ENCODE data around the gene ERG. TPM values are rescaled to one million over a fixed set of nuclear protein-coding genes. Genes with fewer than 3 reads are reported as not detected.

The ERG gene
- total RNA-seq, 1 experiment from 2014 or later, result not detected

DNA sequence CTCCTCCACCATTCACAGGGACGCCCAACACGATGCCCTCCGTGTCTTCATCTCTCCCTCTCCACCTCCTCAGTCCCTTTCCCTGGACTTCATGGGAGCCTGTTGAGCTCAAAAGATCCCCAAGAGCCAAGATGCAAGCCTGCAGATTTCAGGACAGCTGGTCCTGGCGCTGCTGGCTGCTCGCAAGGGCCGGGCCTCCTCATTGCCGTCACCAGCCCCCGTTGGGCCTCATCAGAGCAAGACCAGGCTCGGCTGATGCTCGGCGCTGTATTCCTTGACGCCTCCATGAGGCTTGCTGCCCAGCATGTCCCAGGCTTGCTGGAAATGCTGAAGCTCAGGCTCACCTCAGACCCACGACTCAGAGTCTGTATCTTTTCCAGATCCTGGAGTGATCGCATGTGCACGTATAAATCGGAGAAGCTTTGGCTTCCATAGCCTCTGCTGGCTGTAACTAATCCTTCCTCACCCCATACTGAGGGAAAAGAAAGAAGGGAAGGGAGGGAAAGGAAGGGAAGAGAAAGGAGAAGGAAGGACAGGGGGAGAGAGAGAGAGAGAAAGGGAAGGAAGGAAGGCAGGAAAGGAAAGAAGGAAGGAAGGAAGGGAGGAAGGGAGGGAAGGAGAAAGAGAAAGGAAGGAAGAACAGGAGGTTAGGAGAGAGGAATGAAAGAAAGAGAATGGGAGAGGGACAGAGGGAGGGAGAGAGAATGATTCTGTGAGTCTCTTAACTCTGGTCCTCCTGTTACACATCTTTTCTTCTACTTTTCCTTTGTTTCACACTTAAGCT, 146.9 kb downstream of the ERG start:
- Mint-ChIP-seq H3K27me3 (ENCODE audit: unreplicated experiment) (no peaks in the 10 kb centered on the region), H3K36me3 (ENCODE audit: insufficient read depth, unreplicated experiment) (no peaks in the 10 kb centered on the region), H3K9me3 (ENCODE audit: low read depth, unreplicated experiment) (peaks cover 2% of the 10 kb centered on the region), H3K27ac (ENCODE audit: unreplicated experiment) (peak overlapping the region; percentile 6), H3K4me3 (ENCODE audit: low read depth, unreplicated experiment) (no peak overlapping the region), H3K4me1 (ENCODE audit: low read depth, unreplicated experiment) (peaks cover 24% of the 10 kb centered on the region)
- intact Hi-C loops (cut with micrococcal nuclease; ENCODE audit: unreplicated experiment), result loop anchor here (5.0 kb wide), 1 partner anchor 114 kb away; no protein-coding TSS in a partner anchor
- no TSS peak for BruUV-seq (replicated peaks)
- no peak for DNase-seq
- TF ChIP-seq, protein P1, sequence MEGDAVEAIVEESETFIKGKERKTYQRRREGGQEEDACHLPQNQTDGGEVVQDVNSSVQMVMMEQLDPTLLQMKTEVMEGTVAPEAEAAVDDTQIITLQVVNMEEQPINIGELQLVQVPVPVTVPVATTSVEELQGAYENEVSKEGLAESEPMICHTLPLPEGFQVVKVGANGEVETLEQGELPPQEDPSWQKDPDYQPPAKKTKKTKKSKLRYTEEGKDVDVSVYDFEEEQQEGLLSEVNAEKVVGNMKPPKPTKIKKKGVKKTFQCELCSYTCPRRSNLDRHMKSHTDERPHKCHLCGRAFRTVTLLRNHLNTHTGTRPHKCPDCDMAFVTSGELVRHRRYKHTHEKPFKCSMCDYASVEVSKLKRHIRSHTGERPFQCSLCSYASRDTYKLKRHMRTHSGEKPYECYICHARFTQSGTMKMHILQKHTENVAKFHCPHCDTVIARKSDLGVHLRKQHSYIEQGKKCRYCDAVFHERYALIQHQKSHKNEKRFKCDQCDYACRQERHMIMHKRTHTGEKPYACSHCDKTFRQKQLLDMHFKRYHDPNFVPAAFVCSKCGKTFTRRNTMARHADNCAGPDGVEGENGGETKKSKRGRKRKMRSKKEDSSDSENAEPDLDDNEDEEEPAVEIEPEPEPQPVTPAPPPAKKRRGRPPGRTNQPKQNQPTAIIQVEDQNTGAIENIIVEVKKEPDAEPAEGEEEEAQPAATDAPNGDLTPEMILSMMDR (IDR thresholded peaks at IDR 0.05; ENCODE audit: unreplicated experiment), result no peak
- CTCF ChIA-PET, result interaction anchor here (0.9 to 3.9 kb wide), 6 partner anchors 31 to 194 kb away, joined by 3 to 73 read pairs (median 8); no protein-coding TSS in a partner anchor

DNA sequence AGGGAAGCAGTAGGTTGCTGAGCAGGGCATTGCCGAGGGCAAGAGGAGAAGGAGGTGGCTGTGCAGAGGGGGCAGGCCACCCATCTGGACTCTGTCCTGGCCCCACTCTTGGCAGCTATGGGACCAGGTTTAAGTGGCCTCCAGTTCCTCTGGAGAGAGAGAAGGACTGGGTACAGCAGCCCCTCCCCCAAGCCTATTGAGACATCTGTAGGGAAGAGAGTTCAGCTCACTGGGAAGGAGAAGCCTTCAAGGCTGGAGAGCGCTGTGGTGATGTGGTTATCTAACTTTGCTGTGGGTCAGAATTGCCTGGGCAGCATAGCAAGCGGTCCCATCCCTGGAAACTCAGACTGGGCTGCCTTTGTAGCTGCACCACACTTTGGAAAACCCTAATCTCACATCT, 147.6 kb downstream of the ERG start:
- TF ChIP-seq, protein P1 (IDR thresholded peaks at IDR 0.05; ENCODE audit: unreplicated experiment), result no peak
- no TSS peak for BruUV-seq (replicated peaks)
- Mint-ChIP-seq H3K27me3 (ENCODE audit: unreplicated experiment) (no peaks in the 10 kb centered on the region), H3K27ac (ENCODE audit: unreplicated experiment) (peak overlapping the region; percentile 31), H3K9me3 (ENCODE audit: low read depth, unreplicated experiment) (peaks cover 5% of the 10 kb centered on the region), H3K4me1 (ENCODE audit: low read depth, unreplicated experiment) (peaks cover 24% of the 10 kb centered on the region), H3K4me3 (ENCODE audit: low read depth, unreplicated experiment) (no peak overlapping the region), H3K36me3 (ENCODE audit: insufficient read depth, unreplicated experiment) (no peaks in the 10 kb centered on the region)
- no peak for DNase-seq
- intact Hi-C loops (cut with micrococcal nuclease; ENCODE audit: unreplicated experiment), result loop anchor here (5.0 kb wide), 1 partner anchor 113 kb away; no protein-coding TSS in a partner anchor
- CTCF ChIA-PET, result interaction anchor here (2.4 to 3.9 kb wide), 2 partner anchors 132 to 182 kb away, joined by 7 to 62 read pairs; no protein-coding TSS in a partner anchor

DNA sequence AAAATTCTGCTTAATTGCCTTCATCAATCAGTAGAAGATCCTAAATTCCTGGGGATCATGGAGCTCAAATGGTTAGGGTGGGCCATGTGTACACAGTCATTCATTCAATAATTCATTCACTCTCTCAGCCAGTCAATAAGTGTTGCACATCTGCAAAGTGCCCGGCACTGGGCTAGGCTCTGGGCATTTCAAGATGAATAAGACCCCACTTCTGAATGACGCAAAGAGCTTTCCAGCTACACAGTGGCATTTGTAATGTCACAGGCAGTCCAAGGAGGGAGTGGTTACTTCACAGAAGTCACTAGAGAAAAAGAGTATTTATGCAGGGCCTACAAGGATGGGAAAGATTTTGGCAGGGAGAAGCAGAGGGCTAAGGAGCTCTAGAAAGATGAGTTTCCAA, 148.3 kb downstream of the ERG start:
- no TSS peak for BruUV-seq (replicated peaks)
- Mint-ChIP-seq H3K9me3 (ENCODE audit: low read depth, unreplicated experiment) (peaks cover 5% of the 10 kb centered on the region), H3K27ac (ENCODE audit: unreplicated experiment) (peak overlapping the region; percentile 31), H3K4me1 (ENCODE audit: low read depth, unreplicated experiment) (peaks cover 24% of the 10 kb centered on the region), H3K36me3 (ENCODE audit: insufficient read depth, unreplicated experiment) (no peaks in the 10 kb centered on the region), H3K27me3 (ENCODE audit: unreplicated experiment) (no peaks in the 10 kb centered on the region), H3K4me3 (ENCODE audit: low read depth, unreplicated experiment) (no peak overlapping the region)
- DNase-seq, result no peak
- CTCF ChIA-PET, result no interaction called here
- intact Hi-C loops (cut with micrococcal nuclease; ENCODE audit: unreplicated experiment), result loop anchor here (5.0 kb wide), 1 partner anchor 113 kb away; no protein-coding TSS in a partner anchor
- TF ChIP-seq, protein P1 (IDR thresholded peaks at IDR 0.05; ENCODE audit: unreplicated experiment), result no peak

DNA sequence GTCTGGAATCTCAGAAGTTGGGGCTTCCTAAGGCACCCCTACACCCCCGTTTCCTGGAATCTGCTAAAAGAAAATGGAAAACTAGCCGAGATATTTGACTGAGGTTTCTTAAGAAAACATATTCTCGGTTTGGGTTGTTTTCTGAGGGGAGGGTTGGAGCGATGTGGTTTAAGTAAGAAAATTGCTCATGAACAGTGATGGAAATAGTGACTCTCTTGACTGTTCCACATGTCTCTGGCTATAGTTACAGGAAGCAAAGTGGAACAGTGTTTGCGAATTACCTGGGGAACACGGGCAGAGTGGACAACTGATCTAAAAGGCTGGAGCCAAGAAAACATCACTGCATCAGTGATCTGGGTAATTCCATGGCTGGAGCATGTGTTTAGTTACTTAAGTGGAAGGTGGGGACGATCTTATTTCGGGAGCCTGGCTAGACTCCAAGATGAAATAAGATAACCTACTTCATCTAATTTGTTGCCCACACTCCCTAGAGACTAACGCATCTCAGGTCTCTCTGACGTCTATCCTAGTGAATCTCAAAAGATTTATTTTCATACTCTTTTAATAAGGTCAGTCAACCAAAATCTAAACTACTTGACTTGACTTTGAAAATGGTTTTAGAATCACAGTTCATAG, 149.0 kb downstream of the ERG start:
- Mint-ChIP-seq H3K36me3 (ENCODE audit: insufficient read depth, unreplicated experiment) (no peaks in the 10 kb centered on the region), H3K9me3 (ENCODE audit: low read depth, unreplicated experiment) (peaks cover 5% of the 10 kb centered on the region), H3K4me3 (ENCODE audit: low read depth, unreplicated experiment) (no peak overlapping the region), H3K27ac (ENCODE audit: unreplicated experiment) (no peak overlapping the region), H3K4me1 (ENCODE audit: low read depth, unreplicated experiment) (peaks cover 26% of the 10 kb centered on the region), H3K27me3 (ENCODE audit: unreplicated experiment) (no peaks in the 10 kb centered on the region)
- DNase-seq, result no peak
- intact Hi-C loops (cut with micrococcal nuclease; ENCODE audit: unreplicated experiment), result no loop called here
- no TSS peak for BruUV-seq (replicated peaks)
- CTCF ChIA-PET, result no interaction called here
- TF ChIP-seq, protein P1 (IDR thresholded peaks at IDR 0.05; ENCODE audit: unreplicated experiment), result no peak

Data from Calu3 (cell line).